Measurements from ENCODE around the gene DLGAP1. TPM values are rescaled to one million over a fixed set of nuclear protein-coding genes. Genes with fewer than 3 reads are reported as not detected.

The DLGAP1 gene
- total and polyA plus RNA-seq, 2 of the 13 experiments (the other 11 are each of a cell fraction or from before 2014, with no cell fraction given), result 0.01 TPM; not detected in 1

DNA sequence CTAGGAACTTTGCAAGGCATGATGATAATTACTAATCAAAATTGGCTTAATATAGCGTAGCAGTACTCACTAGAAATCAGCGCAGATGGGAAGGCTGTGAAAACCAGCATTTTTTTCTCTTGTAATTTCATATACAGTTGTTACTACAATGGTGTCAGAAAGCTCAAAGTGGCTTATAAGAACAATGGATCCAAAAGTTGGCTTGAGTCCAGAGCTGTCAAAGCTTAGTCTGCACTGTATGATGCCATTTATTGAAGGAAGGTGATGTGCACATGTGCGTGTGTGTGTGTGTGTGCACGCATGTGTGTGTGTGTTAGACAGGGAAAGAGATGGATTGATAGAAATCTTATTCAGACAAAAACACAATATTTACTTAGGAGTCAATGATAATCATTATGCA is 663.9 kb downstream of the DLGAP1 start:
- peaks cover 0 to 4% of the 10 kb centered on the region in 2 experiments; a peak in 1 of 5 replicates for H3K27me3 ChIP-seq (ENCODE audit: control insufficient read depth in 1 of 2, insufficient read depth in 2 of 2, low read length in 2 of 2)
- H3K4me1 ChIP-seq (ENCODE audit: insufficient read depth, low read length), result no peaks in the 10 kb centered on the region
- no peak overlapping the region for H3K9ac ChIP-seq (ENCODE audit: insufficient read depth, low read depth, low read length)
- FAIRE-seq (no peak), DNase-seq (ENCODE audit: low spot score) (no peak), ATAC-seq (no peak)
- in situ Hi-C loops (cut with HindIII; ENCODE audit: extremely low pct_ligation_motif_present, low pct_unique_long_range_greater_than_20kb) (no loop called here), intact Hi-C loops (cut with micrococcal nuclease; ENCODE audit: unreplicated experiment) (no loop called here)
- TF ChIP-seq HOXA9 (CRISPR knock-in tag; IDR thresholded peaks at IDR 0.05; ENCODE audit: borderline replicate concordance), result no peak
- no peak for TF ChIP-seq NAIF1 (CRISPR knock-in tag; IDR thresholded peaks at IDR 0.05; ENCODE audit: borderline replicate concordance)
- no peak for TF ChIP-seq ZNF775 (CRISPR knock-in tag; IDR thresholded peaks at IDR 0.05; ENCODE audit: borderline replicate concordance)
- TF ChIP-seq, protein P1, sequence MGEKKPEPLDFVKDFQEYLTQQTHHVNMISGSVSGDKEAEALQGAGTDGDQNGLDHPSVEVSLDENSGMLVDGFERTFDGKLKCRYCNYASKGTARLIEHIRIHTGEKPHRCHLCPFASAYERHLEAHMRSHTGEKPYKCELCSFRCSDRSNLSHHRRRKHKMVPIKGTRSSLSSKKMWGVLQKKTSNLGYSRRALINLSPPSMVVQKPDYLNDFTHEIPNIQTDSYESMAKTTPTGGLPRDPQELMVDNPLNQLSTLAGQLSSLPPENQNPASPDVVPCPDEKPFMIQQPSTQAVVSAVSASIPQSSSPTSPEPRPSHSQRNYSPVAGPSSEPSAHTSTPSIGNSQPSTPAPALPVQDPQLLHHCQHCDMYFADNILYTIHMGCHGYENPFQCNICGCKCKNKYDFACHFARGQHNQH (CRISPR knock-in tag; IDR thresholded peaks at IDR 0.05), result no peak
- TF ChIP-seq, protein P2, sequence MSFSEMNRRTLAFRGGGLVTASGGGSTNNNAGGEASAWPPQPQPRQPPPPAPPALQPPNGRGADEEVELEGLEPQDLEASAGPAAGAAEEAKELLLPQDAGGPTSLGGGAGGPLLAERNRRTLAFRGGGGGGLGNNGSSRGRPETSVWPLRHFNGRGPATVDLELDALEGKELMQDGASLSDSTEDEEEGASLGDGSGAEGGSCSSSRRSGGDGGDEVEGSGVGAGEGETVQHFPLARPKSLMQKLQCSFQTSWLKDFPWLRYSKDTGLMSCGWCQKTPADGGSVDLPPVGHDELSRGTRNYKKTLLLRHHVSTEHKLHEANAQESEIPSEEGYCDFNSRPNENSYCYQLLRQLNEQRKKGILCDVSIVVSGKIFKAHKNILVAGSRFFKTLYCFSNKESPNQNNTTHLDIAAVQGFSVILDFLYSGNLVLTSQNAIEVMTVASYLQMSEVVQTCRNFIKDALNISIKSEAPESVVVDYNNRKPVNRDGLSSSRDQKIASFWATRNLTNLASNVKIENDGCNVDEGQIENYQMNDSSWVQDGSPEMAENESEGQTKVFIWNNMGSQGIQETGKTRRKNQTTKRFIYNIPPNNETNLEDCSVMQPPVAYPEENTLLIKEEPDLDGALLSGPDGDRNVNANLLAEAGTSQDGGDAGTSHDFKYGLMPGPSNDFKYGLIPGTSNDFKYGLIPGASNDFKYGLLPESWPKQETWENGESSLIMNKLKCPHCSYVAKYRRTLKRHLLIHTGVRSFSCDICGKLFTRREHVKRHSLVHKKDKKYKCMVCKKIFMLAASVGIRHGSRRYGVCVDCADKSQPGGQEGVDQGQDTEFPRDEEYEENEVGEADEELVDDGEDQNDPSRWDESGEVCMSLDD (CRISPR knock-in tag; IDR thresholded peaks at IDR 0.05; ENCODE audit: borderline replicate concordance), result no peak
- no peak for TF ChIP-seq RARA (CRISPR knock-in tag; IDR thresholded peaks at IDR 0.05)
- no peak for TF ChIP-seq SNAI1 (CRISPR knock-in tag; IDR thresholded peaks at IDR 0.05; ENCODE audit: borderline replicate concordance)
- no peak for TF ChIP-seq ARHGAP35 (CRISPR knock-in tag; IDR thresholded peaks at IDR 0.05; ENCODE audit: borderline replicate concordance)
- TF ChIP-seq, protein P3, sequence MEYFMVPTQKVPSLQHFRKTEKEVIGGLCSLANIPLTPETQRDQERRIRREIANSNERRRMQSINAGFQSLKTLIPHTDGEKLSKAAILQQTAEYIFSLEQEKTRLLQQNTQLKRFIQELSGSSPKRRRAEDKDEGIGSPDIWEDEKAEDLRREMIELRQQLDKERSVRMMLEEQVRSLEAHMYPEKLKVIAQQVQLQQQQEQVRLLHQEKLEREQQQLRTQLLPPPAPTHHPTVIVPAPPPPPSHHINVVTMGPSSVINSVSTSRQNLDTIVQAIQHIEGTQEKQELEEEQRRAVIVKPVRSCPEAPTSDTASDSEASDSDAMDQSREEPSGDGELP (IDR thresholded peaks at IDR 0.05; ENCODE audit: borderline replicate concordance, low read depth), result no peak
- no peak for TF ChIP-seq RFX5 (IDR thresholded peaks at IDR 0.05; ENCODE audit: low read depth, low read length)
- no peak for TF ChIP-seq RXRA (CRISPR knock-in tag; IDR thresholded peaks at IDR 0.05)
- TF ChIP-seq SOX5 (CRISPR knock-in tag; IDR thresholded peaks at IDR 0.05; ENCODE audit: borderline replicate concordance), result no peak
- TF ChIP-seq KDM3A (CRISPR knock-in tag; IDR thresholded peaks at IDR 0.05; ENCODE audit: low read depth), result no peak
- TF ChIP-seq ATRX (CRISPR knock-in tag; IDR thresholded peaks at IDR 0.05; ENCODE audit: borderline replicate concordance), result no peak
- TF ChIP-seq, protein P4, sequence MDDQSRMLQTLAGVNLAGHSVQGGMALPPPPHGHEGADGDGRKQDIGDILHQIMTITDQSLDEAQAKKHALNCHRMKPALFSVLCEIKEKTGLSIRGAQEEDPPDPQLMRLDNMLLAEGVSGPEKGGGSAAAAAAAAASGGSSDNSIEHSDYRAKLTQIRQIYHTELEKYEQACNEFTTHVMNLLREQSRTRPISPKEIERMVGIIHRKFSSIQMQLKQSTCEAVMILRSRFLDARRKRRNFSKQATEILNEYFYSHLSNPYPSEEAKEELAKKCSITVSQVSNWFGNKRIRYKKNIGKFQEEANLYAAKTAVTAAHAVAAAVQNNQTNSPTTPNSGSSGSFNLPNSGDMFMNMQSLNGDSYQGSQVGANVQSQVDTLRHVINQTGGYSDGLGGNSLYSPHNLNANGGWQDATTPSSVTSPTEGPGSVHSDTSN (CRISPR knock-in tag; IDR thresholded peaks at IDR 0.05; ENCODE audit: borderline replicate concordance), result no peak
- CTCF ChIA-PET (ENCODE audit: low intra/inter-chr PET ratio, low total read pairs), result no interaction called here
- H3K4me3 ChIP-seq (replicated peaks in 1 of 3; ENCODE audit: insufficient read depth in 1 of 3, low read depth in 2 of 3, low read length in 3 of 3), result no peak overlapping the region
- POLR2A ChIA-PET, result no interaction called here
- no peaks in the 10 kb centered on the region for H4K20me1 ChIP-seq (ENCODE audit: insufficient read depth, low read length)
- no peaks in the 10 kb centered on the region for H3K9me3 ChIP-seq (ENCODE audit: low read length)
- no TSS peak for BruUV-seq (replicated peaks)
- H3K27ac ChIP-seq (ENCODE audit: extremely low read length, insufficient read depth, low read length), result no peak overlapping the region
- H3K4me2 ChIP-seq (ENCODE audit: low read depth, low read length), result no peak overlapping the region
- no peaks in the 10 kb centered on the region for H3K79me2 ChIP-seq (ENCODE audit: insufficient read depth, low read length)
- no peaks in the 10 kb centered on the region for H3K36me3 ChIP-seq (replicated peaks in 1 of 2; ENCODE audit: control insufficient read depth in 1 of 2, insufficient read depth in 2 of 2, low read length in 2 of 2)
- 57% methylated on average over 4 of the region's 4 CpGs for WGBS (ENCODE audit: low lambda C conversion rate)
- no peak overlapping the region for H2AFZ ChIP-seq (ENCODE audit: low read length)

All from HepG2 (cell line).